Activated CD4-positive, CD25-positive, alpha-beta regulatory T cell (primary cell): ENCODE results near the gene RNU4-1.
"Not testable (repeated sequence)": the region's sequence is repeated elsewhere in the genome, so short reads cannot be mapped to it uniquely, and the experiment has no call there.

Experiments used
- DNase-seq, 4 experiments: peaks; one replicate each; lab custom pipeline; 2025; lab: John Stamatoyannopoulos, UW

Gene RNU4-1

GRCh38 chr12:120292661-120293531 lies at the start of gene RNU4-1:
TSS of gene RNU4-1 (minus strand) at chr12:120293237.
- DNase-seq: peak; percentile 22 to 61 (median 42)

GRCh38 chr12:120342175-120343038 lies 49.4 kb upstream of the RNU4-1 start:
- DNase-seq: no peak

GRCh38 chr12:120339256-120339655 lies 46.2 kb upstream of the RNU4-1 start:
- DNase-seq: no peak

GRCh38 chr12:120337730-120338129 lies 44.7 kb upstream of the RNU4-1 start:
- no peak for DNase-seq

GRCh38 chr12:120336392-120336791 lies 43.4 kb upstream of the RNU4-1 start:
- DNase-seq: not testable (repeated sequence)

GRCh38 chr12:120335447-120335846 lies 42.4 kb upstream of the RNU4-1 start:
- not testable (repeated sequence) for DNase-seq

GRCh38 chr12:120332523-120332922 lies 39.5 kb upstream of the RNU4-1 start:
- DNase-seq: no peak

GRCh38 chr12:120332041-120332440 lies 39.0 kb upstream of the RNU4-1 start:
- DNase-seq: no peak

GRCh38 chr12:120331390-120331789 lies 38.4 kb upstream of the RNU4-1 start:
- DNase-seq: no peak

GRCh38 chr12:120328228-120328627 lies 35.2 kb upstream of the RNU4-1 start:
- no peak for DNase-seq

GRCh38 chr12:120327593-120327992 lies 34.6 kb upstream of the RNU4-1 start, which contains the start of gene PLA2G1B:
TSS of gene PLA2G1B (minus strand) at chr12:120327779. CDS start at chr12:120327753, 26 bp downstream.
- no peak for DNase-seq

GRCh38 chr12:120324841-120325417 lies 31.9 kb upstream of the RNU4-1 start:
- DNase-seq: no peak

- DNase-seq: no peak
Measured at GRCh38 chr12:120323772-120324171, 30.7 kb upstream of the RNU4-1 start.

GRCh38 chr12:120321382-120322202 lies 28.6 kb upstream of the RNU4-1 start:
- DNase-seq: no peak

GRCh38 chr12:120317224-120318105 lies 24.4 kb upstream of the RNU4-1 start:
- DNase-seq: peak; percentile 98 to 100 (median 98)

GRCh38 chr12:120316798-120317223 lies 23.8 kb upstream of the RNU4-1 start:
- no peak for DNase-seq

GRCh38 chr12:120314220-120314619 lies 21.2 kb upstream of the RNU4-1 start:
- no peak for DNase-seq

- DNase-seq: peak; percentile 61 to 85 (median 78)
Measured at GRCh38 chr12:120301962-120302815, 9.2 kb upstream of the RNU4-1 start, which contains the start of gene SIRT4. TSS of gene SIRT4 (plus strand) at chr12:120302321. CDS start at chr12:120303562, 1,241 bp downstream.

- peak in 1 of 4 experiments; percentile 41 for DNase-seq
Measured at GRCh38 chr12:120292411-120292660, 701 bp downstream of the RNU4-1 start.
